ENCODE data around the gene DOK6.

DOK6 gene

DNA sequence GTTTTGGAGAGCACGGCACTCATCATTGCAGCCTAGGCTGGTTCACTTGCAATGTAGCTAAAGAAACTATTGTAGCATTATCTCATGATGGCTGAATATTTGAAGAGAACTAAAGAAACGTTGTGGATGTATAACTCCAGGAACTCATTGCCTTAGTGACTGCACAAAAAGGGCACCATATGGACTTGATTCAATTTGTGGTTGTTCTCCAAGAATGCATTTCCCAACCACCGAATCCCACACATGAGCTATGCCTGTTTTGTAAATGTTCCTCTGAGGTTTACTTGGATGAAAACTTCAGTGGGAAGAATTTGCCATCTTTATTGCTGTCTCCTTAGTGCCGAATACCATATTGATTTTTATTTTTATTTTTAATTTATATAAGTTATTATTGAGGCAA, 43.5 kb downstream of the DOK6 start:
- no peak for DNase-seq

DNA sequence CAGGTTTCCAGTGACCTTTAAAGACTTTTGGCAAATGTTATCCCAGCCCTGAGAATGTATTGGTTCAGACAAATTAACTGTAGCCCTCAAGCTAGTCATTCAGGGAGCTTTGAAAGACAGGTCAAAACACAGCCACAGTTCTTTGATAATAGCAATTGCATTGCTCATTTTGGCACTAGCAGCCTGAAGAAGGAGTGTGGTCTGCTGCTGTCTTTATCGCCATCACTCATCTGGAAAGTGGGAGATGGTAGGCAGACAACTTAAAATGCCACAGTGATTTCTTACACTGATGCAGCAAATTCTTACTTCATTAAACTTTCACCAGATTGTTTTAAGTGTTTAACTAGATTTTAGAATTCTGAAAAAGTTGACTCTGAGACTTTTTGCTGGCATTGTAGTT, 47.2 kb downstream of the DOK6 start:
- no peak for DNase-seq

GRCh38 chr18:69455125-69455524, 54.4 kb downstream of the DOK6 start:
- DNase-seq = no peak

GRCh38 chr18:69469444-69469919, 68.8 kb downstream of the DOK6 start:
- peak in 3 of 5 donors; percentile 6 to 45 (median 21) for DNase-seq

DNA sequence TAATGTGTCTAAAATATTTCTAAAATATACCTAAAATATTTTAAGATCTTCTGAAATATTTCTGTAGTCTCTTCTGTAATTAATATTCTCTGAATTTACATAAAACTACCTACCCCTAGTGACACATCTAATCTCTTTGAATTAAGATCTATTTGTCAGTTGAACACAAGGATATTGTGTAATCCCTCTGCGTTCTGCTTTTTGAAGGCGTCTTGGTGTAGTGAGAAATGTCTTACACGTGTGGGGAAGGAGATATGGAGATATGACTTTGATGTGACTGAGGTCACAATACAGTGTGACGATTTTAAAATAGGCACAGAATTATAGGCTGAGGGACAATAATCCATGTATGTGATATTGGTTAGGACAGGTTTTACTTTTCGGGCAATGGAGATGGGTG, 79.8 kb downstream of the DOK6 start:
- no peak for DNase-seq

GRCh38 chr18:69483574-69483973, 82.9 kb downstream of the DOK6 start:
- no peak for DNase-seq

DNA sequence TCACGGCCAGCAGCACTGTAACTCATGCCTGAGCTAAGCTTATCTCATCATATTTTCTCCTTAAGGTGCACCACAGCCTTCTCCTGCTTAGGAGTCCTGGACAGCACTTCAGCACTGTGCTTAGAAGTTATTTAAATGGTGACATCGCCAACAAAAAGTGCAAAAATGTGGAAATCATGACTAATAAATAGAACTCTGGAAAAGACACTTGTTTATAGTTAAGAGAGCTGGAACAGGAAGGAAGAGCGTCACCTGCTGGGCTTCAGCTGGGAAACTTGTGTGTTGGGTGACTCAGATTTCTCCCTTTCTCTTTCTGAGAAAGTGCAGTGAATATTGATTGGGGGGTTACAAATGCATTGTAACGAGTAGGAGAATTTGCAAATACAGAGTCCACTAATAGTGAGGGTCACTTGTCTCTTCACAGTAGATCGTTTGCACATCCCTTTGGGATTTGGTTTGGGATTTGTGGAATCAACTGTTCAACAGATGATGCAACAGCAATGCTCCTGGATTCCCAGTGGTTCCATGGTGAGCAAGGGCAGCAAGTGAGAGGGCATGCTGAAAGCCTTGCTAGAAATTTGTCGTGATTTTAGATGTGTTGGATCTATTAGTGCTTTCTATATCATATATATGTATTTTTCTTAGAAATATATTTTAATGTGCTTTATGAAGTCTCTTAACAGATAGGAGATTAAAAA, 84.2 kb downstream of the DOK6 start:
- no peak for DNase-seq

DNA sequence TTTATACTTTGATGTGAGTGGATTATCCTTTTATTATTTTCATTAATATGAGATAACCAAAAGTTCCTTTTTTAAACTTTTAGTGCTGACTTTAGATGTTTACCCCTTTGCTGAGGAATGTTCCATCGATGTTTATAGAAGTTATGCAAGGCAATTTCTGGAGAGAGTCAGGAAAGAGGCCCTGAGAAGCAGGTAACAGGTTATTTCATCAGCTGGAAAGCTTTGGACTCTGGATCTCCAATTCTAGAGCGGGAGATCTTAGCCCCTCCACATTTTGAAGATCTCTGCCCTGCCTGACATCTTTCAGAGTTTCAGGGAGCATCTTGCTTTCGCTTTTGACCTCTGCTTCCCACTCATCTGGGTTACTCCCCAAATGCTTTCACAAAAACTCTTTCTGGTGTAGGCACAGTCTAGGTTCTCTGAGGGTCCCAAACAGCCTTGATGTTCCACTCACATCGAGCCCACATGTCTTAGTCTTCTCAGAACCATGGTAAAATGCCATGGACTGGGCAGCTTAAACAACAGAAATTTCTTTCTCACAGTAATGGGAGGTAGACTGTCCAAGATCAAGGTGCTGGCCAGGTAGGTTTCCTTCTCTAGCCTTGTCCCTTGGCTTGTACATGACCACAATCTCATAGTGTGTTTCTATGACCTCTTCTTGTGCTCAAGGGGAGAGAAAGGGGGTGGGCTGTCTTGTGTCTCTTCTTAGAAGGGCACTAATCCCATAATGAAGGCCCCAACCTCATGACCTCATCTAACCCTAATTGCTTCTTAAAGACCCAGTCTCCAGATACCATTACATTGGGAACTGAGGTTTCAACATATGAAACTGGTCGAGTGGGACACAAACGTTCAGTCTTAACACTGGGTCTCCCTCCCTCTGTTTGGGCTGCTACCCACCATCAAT, 87.1 kb downstream of the DOK6 start:
- DNase-seq = no peak

DNA sequence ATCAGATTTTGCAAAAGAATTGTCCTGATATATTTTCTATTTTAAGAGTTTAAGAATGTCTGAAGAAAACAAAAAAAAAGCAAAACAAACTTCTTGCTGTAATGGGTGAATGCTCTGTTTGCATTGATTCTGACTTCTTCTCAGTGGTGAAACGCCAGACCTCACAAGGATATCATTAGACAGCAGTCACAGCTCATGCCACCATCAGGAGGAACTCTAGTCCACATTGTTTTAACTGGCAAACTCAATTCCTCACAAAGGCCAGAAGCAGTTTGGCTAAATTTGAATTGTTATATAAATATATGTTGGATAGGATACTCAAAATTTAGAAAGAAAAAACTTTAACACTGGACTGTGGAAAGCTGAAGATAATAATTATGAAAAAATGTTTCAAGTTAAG, 89.4 kb downstream of the DOK6 start:
- no peak for DNase-seq

- DNase-seq = no peak
These were observed 90.1 kb downstream of the DOK6 start for GRCh38 chr18:69490813-69491212.

GRCh38 chr18:69491576-69491975, 90.9 kb downstream of the DOK6 start:
- DNase-seq = no peak

GRCh38 chr18:69492861-69493260, 92.2 kb downstream of the DOK6 start:
- DNase-seq = no peak

DNA sequence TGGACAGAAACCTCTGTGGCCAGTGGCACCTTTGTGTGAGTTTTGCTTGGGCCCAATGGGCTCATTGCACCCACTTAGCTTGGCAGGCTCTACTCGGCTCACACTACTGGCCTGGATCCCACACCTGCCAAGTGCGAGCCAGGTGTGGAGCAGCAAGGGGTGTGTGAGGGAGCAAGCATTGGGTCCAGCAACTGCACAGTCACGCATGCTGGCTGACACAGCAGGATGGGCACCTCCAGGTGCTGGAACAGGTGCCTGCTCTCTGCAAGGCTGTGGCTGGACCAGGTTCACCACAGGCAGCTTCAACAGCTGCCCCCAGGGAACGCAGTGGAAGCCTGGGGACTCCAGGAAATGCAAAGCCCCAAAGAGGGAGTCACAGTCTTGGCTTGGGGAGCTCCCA, 94.2 kb downstream of the DOK6 start:
- no peak for DNase-seq

- no peak for DNase-seq
These were observed 94.7 kb downstream of the DOK6 start for GRCh38 chr18:69495338-69495737.

DNA sequence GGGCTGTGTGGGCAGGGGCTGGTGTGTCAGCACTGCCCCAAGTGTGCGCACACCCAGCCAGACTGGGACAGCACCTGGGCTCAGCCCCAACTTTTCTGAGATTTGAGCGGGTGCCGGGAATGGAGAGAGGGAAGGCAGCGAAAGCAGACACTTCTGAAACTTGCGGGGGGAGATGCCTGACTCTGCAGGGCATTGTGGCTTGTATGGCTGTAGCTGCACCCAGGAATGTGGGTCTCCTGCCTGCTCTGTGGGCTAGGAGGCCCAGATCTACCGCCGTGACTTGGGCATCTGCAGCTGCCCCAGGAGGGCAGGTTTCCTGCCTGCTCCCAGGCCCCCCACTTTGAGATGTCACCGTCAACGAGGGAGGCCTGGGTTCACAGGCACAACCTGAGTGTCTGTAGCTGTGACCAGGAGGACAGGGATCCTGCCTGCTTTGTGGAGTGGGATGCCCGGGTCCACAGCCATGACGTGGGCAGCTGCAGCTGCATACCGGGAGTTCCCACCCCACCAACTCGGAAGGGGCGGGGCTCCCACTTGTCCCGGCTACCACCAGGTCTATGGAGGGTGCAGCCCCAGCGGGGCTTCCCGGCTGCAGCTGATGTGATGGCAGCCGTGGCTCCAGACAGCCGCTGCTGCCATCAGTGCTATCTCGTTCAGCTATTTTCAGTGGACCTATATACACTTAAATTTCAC, 95.3 kb downstream of the DOK6 start:
- no peak for DNase-seq

DNA sequence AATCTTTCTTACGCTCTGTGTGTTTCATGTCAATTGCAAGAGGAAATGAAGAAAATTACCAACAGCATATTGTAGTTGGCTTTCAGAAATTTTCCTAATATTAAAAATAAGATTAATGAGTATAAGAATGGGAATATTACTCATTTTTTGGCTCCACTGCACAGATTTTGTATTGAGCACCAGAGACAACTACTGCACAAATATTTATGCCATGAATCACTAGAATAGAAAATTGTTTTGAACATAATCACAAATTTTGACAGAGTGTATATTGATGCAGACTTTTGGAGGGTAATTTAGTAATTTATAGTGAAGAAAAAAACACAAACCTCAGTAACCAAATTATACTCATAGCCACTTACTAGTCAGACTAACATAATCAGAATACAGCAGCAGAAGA, 118.3 kb downstream of the DOK6 start:
- DNase-seq = no peak

GRCh38 chr18:69523582-69523981, 122.9 kb downstream of the DOK6 start:
- DNase-seq = no peak

- DNase-seq = no peak
These were observed 127.7 kb downstream of the DOK6 start for GRCh38 chr18:69528435-69528834.

DNA sequence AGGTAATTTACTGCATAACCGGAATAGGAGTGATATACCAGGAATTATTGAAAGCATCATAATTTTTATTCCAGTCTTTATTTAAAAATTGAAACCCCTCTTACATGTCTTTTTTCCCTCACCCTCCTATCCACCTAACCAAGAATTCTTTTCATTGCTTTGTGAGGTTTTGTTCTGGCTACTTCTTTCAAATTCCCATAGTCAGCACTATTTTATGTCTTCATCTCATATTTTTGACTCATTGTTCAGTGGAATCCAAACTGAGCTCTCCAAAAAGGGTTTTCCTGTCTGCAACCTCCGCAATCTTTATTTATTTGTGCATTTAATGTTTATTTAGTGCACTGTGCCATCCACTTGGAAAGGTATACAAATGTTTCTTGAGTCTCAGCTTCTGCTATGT, 128.5 kb downstream of the DOK6 start:
- DNase-seq = no peak

DNA sequence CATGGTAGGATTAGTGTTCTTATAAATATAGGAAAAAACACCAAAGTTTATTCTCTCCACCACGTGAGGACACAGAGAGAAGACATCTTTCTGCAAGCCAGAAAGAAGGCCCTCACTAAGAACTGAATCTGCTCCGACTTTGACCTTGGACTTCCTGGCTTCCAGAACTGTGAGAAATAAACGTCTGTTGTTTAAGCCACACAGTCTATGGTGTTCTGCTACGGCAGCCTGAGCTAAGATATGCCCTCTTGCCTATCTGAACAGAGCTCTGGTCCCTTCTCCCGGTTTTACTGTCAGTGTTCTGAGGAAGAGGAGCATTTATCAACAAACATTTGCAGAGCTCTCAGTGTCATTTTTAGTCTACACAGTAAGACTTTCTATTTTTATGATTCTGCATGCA, 131.3 kb downstream of the DOK6 start:
- DNase-seq = no peak

DNA sequence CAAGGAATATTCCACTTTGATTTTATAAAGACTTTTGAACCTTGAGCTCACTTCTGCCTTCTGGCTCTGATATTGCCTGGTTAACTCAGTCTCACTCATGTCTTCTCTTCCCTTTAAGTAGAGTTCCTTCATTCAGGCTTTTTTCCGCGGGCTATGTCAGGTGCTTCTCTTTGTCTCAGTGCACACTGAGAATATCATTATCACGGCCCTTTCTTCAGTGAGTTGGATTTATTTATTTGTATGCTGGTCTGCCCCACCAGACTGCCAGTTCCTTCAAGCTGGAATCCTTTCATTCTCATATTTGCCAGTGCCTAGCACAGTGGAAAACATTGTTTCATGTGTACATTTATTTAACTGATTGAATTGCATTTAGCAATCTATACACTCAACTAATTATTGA, 136.5 kb downstream of the DOK6 start:
- DNase-seq = no peak

- DNase-seq = no peak
These were observed 138.2 kb downstream of the DOK6 start for GRCh38 chr18:69538849-69539248.

- DNase-seq = no peak
These were observed 138.7 kb downstream of the DOK6 start for GRCh38 chr18:69539404-69539803.

DNA sequence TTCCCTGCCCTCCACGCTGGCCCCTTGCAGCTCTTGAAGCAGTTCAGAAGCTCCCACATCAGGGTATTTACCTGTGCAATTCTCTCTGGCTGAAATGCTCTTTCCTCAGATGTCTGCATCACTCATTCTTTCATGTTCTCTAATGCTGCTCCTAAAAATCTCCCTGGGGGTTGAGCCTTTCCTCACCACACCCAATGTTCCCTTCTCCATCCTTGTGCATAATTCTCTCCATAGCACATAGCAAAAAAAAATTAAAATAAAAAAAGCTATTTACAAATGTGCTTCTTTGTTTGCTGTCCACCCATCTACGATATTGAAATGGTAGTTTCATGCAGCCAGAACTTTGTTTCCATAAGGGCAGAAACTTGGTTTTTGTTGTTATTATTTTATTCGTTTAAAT, 155.5 kb downstream of the DOK6 start:
- DNase-seq = no peak
